ENCODE results near the gene APBB2.

- TF ChIP-seq CTCF (IDR thresholded peaks at IDR 0.05; ENCODE audit: low read depth, low read length, poor library complexity, severe bottlenecking) (no peak), EZH2phosphoT487 (IDR thresholded peaks at IDR 0.05; ENCODE audit: borderline replicate concordance, low read length) (no peak)
Measured at GRCh38 chr4:41102414-41103092, 111.8 kb downstream of the APBB2 start.

Data from DOHH2 (cell line).